Measurements from ENCODE around the gene MLIP. TPM values are rescaled to one million over a fixed set of nuclear protein-coding genes. Genes with fewer than 3 reads are reported as not detected.

MLIP gene
- total RNA-seq, 4 donors from 2014 or later, result 0.64 to 4.0 TPM; not detected in 2

GRCh38 chr6:54274383-54274782 is 163.1 kb downstream of the MLIP start:
- no peak overlapping the region for H3K4me3 ChIP-seq
- no peaks in the 10 kb centered on the region for H3K36me3 ChIP-seq
- no peak for DNase-seq
- no peaks in the 10 kb centered on the region for H3K27me3 ChIP-seq
- in situ Hi-C loops (cut with MboI; ENCODE audit: low pct_ligation_motif_present in 1 of 4, low pct_unique_long_range_greater_than_20kb in 1 of 4, low sequenced_read_pairs in 3 of 4), result loop anchor here in 2 of 4 donors (25.0 kb wide), 1 partner anchor 287 kb away; no protein-coding TSS in a partner anchor
- no peak overlapping the region for H3K27ac ChIP-seq
- intact Hi-C loops (cut with DNase I; ENCODE audit: low total_unique reads), result no loop called here
- no peak for TF ChIP-seq POLR2A (IDR thresholded peaks at IDR 0.05)
- no peak for TF ChIP-seq EP300 (IDR thresholded peaks at IDR 0.05; ENCODE audit: low read depth)
- TF ChIP-seq POLR2AphosphoS5 (IDR thresholded peaks at IDR 0.05), result no peak
- TF ChIP-seq CTCF (IDR thresholded peaks at IDR 0.05), result no peak
- no peaks in the 10 kb centered on the region for H3K9me3 ChIP-seq
- no peaks in the 10 kb centered on the region for H3K4me1 ChIP-seq

- H3K4me3 ChIP-seq, result no peak overlapping the region
- intact Hi-C loops (cut with DNase I; ENCODE audit: low total_unique reads), result no loop called here
- DNase-seq, result no peak
- H3K9me3 ChIP-seq, result no peaks in the 10 kb centered on the region
- H3K36me3 ChIP-seq, result no peaks in the 10 kb centered on the region
- H3K4me1 ChIP-seq, result no peaks in the 10 kb centered on the region
- in situ Hi-C loops (cut with MboI; ENCODE audit: low pct_ligation_motif_present in 1 of 4, low pct_unique_long_range_greater_than_20kb in 1 of 4, low sequenced_read_pairs in 3 of 4), result no loop called here
- WGBS, 2 donors (ENCODE audit: low coverage in 1 of 2), result 83 to 86% methylated on average over 1 of the region's 1 CpG
- H3K27ac ChIP-seq, result no peak overlapping the region
- H3K27me3 ChIP-seq, result no peaks in the 10 kb centered on the region
- no peak for TF ChIP-seq POLR2AphosphoS5 (IDR thresholded peaks at IDR 0.05)
- TF ChIP-seq POLR2A (IDR thresholded peaks at IDR 0.05), result no peak
- no peak for TF ChIP-seq CTCF (IDR thresholded peaks at IDR 0.05)
These were observed 170.9 kb downstream of the MLIP start for GRCh38 chr6:54282186-54282585.

- no peak for DNase-seq
- H3K9me3 ChIP-seq, result no peaks in the 10 kb centered on the region
- WGBS, 2 donors (ENCODE audit: low coverage in 1 of 2), result 78 to 81% methylated on average over 3 of the region's 3 CpGs
- H3K4me3 ChIP-seq, result no peak overlapping the region
- in situ Hi-C loops (cut with MboI; ENCODE audit: low pct_ligation_motif_present in 1 of 4, low pct_unique_long_range_greater_than_20kb in 1 of 4, low sequenced_read_pairs in 3 of 4) (no loop called here), intact Hi-C loops (cut with DNase I; ENCODE audit: low total_unique reads) (no loop called here)
- H3K27ac ChIP-seq, result no peak overlapping the region
- no peaks in the 10 kb centered on the region for H3K4me1 ChIP-seq
- TF ChIP-seq EP300 (IDR thresholded peaks at IDR 0.05; ENCODE audit: low read depth), result no peak
- no peak for TF ChIP-seq CTCF (IDR thresholded peaks at IDR 0.05)
- TF ChIP-seq POLR2A (IDR thresholded peaks at IDR 0.05), result no peak
- TF ChIP-seq POLR2AphosphoS5 (IDR thresholded peaks at IDR 0.05), result no peak
- H3K36me3 ChIP-seq, result no peaks in the 10 kb centered on the region
- H3K27me3 ChIP-seq, result no peaks in the 10 kb centered on the region
These were observed 173.1 kb downstream of the MLIP start for GRCh38 chr6:54284161-54284860.

- H3K4me1 ChIP-seq, result no peaks in the 10 kb centered on the region
- 91 to 94% methylated on average over 3 of the region's 3 CpGs for WGBS, 2 donors (ENCODE audit: low coverage in 1 of 2)
- intact Hi-C loops (cut with DNase I; ENCODE audit: low total_unique reads) (no loop called here), in situ Hi-C loops (cut with MboI; ENCODE audit: low pct_ligation_motif_present in 1 of 4, low pct_unique_long_range_greater_than_20kb in 1 of 4, low sequenced_read_pairs in 3 of 4) (no loop called here)
- H3K4me3 ChIP-seq, result no peak overlapping the region
- no peak for TF ChIP-seq POLR2A (IDR thresholded peaks at IDR 0.05)
- TF ChIP-seq POLR2AphosphoS5 (IDR thresholded peaks at IDR 0.05), result no peak
- TF ChIP-seq CTCF (IDR thresholded peaks at IDR 0.05), result no peak
- TF ChIP-seq EP300 (IDR thresholded peaks at IDR 0.05; ENCODE audit: low read depth), result no peak
- DNase-seq, result no peak
- no peak overlapping the region for H3K27ac ChIP-seq
- H3K36me3 ChIP-seq, result no peaks in the 10 kb centered on the region
- H3K27me3 ChIP-seq, result no peaks in the 10 kb centered on the region
- H3K9me3 ChIP-seq, result no peaks in the 10 kb centered on the region
These were observed 174.4 kb downstream of the MLIP start for GRCh38 chr6:54285595-54285994.
